ENCODE measurements around the gene PCBP1.

GRCh38 chr2:70098032-70098431 is 10.8 kb downstream of the PCBP1 start:
- TF ChIP-seq CTCF (IDR thresholded peaks at IDR 0.05 in 8 of 11, conservative IDR thresholded peaks at IDR 0.05 in 3 of 11) = no peak
- TF ChIP-seq POLR2A (IDR thresholded peaks at IDR 0.05) = no peak
- TF ChIP-seq POLR2AphosphoS5 (IDR thresholded peaks at IDR 0.05) = no peak
